GM23338 (cell line): ENCODE measurements around the gene C1orf21. TPM values are rescaled to one million over a fixed set of nuclear protein-coding genes. Genes with fewer than 3 reads are reported as not detected.
A peak's percentile ranks its signal among the peaks of the same experiment; 100 is the strongest.

Experiments used
- ATAC-seq: fragments of 200-7000 bp; cut with Tn5 transposase; 3 replicates; pipeline ENCODE4 v1.9.1; 2020
- DNase-seq: peaks from one replicate; pipeline ENCODE4 v3.0.0-alpha.2; 2015; ENCODE audit warnings: low spot score
- H2AFZ ChIP-seq: fragments of 200-600 bp; sonication (generic); 2 replicates; pipeline ENCODE4 v1.8.0; 2016; ENCODE audit warnings: antibody characterized with exemption, mild to moderate bottlenecking, moderate library complexity
- H3F3A ChIP-seq: fragments of 200-600 bp; sonication (generic); replicated peaks from 2 replicates; pipeline ENCODE4 v1.8.0; 2017; ENCODE audit warnings: antibody characterized with exemption, mixed run types, low read depth
- H3K27ac ChIP-seq: fragments of 200-600 bp; sonication (generic); 2 replicates; pipeline ENCODE4 v1.6.1; 2016; ENCODE audit warnings: low read depth
- H3K27me3 ChIP-seq: fragments of 200-600 bp; sonication (generic); 2 replicates; pipeline ENCODE4 v1.8.0; 2016; ENCODE audit warnings: mild to moderate bottlenecking, mixed run types, moderate library complexity; ENCODE audit not compliant: insufficient read depth
- H3K36me3 ChIP-seq: fragments of 200-600 bp; sonication (generic); 2 replicates; pipeline ENCODE4 v1.8.0; 2016; ENCODE audit warnings: mild to moderate bottlenecking; ENCODE audit not compliant: insufficient read depth
- H3K4me1 ChIP-seq: fragments of 200-600 bp; sonication (generic); 2 replicates; pipeline ENCODE4 v1.8.0; 2016; ENCODE audit warnings: mild to moderate bottlenecking, moderate library complexity; ENCODE audit not compliant: insufficient read depth
- H3K4me2 ChIP-seq: fragments of 200-600 bp; sonication (generic); 2 replicates; pipeline ENCODE4 v1.7.1; 2017; ENCODE audit warnings: mixed run types
- H3K4me3 ChIP-seq: fragments of 200-600 bp; sonication (generic); 2 replicates; pipeline ENCODE4 v1.6.1; 2016; ENCODE audit warnings: mixed run types
- H3K79me2 ChIP-seq: fragments of 200-600 bp; sonication (generic); replicated peaks from 2 replicates; pipeline ENCODE4 v1.8.0; 2017; ENCODE audit warnings: mild to moderate bottlenecking; ENCODE audit not compliant: insufficient read depth
- H3K9me2 ChIP-seq: fragments of 200-600 bp; sonication (generic); 2 replicates; pipeline ENCODE4 v1.8.0; 2017; ENCODE audit not compliant: insufficient read depth
- H4K20me1 ChIP-seq: fragments of 200-600 bp; sonication (generic); replicated peaks from 2 replicates; pipeline ENCODE4 v1.8.0; 2017; ENCODE audit warnings: mild to moderate bottlenecking; ENCODE audit not compliant: insufficient read depth
- H3K27ac Mint-ChIP-seq: 2 replicates; pipeline ENCODE4 v1.8.0; 2020; ENCODE audit warnings: inconsistent platforms, mild to moderate bottlenecking, moderate library complexity, mixed read lengths
- H3K27me3 Mint-ChIP-seq: 3 replicates; pipeline ENCODE4 v1.8.0; 2022; ENCODE audit warnings: low read depth, mild to moderate bottlenecking, moderate library complexity, mixed read lengths, inconsistent platforms; ENCODE audit not compliant: insufficient read depth, poor library complexity
- H3K36me3 Mint-ChIP-seq: 3 replicates; pipeline ENCODE4 v1.8.0; 2021; ENCODE audit warnings: low read depth, mild to moderate bottlenecking, inconsistent platforms, moderate library complexity, mixed read lengths
- H3K4me1 Mint-ChIP-seq: 3 replicates; pipeline ENCODE4 v1.8.0; 2020; ENCODE audit warnings: mild to moderate bottlenecking, inconsistent platforms, mixed read lengths
- H3K4me3 Mint-ChIP-seq: 3 replicates; pipeline ENCODE4 v1.8.0; 2021; ENCODE audit warnings: moderate library complexity, mild to moderate bottlenecking, inconsistent platforms, mixed read lengths
- H3K9me3 Mint-ChIP-seq: 3 replicates; pipeline ENCODE4 v1.8.0; 2020; ENCODE audit warnings: moderate library complexity, mild to moderate bottlenecking, inconsistent platforms, mixed read lengths
- CREB1 ChIP-seq: fragments of 250-450 bp; sonication (Bioruptor Pico); IDR thresholded peaks from 2 replicates; pipeline ENCODE4 v1.5.0; 2020; ENCODE audit warnings: low read depth, mild to moderate bottlenecking, moderate library complexity
- CTCF ChIP-seq, 2 experiments: fragments of 200-600 bp in 1 of 2; sonication (generic) in 1 of 2; conservative IDR thresholded peaks; 2 replicates each; pipeline versions ENCODE4 v1.5.1 to v1.6.1; 2016 to 2017; ENCODE audit warnings: antibody characterized with exemption in 2 of 2, low read depth in 2 of 2, mild to moderate bottlenecking in 2 of 2, moderate library complexity in 1 of 2
- NANOG ChIP-seq: IDR thresholded peaks from 2 replicates; pipeline ENCODE4 v1.6.1; 2016; ENCODE audit warnings: antibody characterized with exemption, borderline replicate concordance
- STAT1 ChIP-seq: IDR thresholded peaks from one replicate; pipeline ENCODE4 v1.6.1; 2016; ENCODE audit warnings: antibody characterized with exemption; ENCODE audit not compliant: unreplicated experiment
- polyA plus RNA-seq: library from polyadenylated mRNA; unstranded; fragments of >200 nt; fragmentation: Nextera tagmentation; extraction: Ambion mirVana; gene quantifications from 2 replicates; pipeline ENCODE4 v1.2.1, GENCODE V29; 2016
- total RNA-seq: library from RNA; depleted of rRNA; stranded (reverse); fragments of >200 nt; shearing (Covaris generic); gene quantifications from 2 replicates; pipeline ENCODE4 v1.2.3, GENCODE V29; 2014
- TF ChIP-seq, protein P1 (sequence below): fragments of 250-450 bp; sonication (Bioruptor Pico); IDR thresholded peaks from 2 replicates; pipeline ENCODE4 v1.5.0; 2020; ENCODE audit warnings: mild to moderate bottlenecking, moderate library complexity
- TF ChIP-seq, protein P2 (sequence below): IDR thresholded peaks from 2 replicates; pipeline ENCODE4 v1.6.1; 2016; ENCODE audit warnings: antibody characterized with exemption

The C1orf21 gene
- total and polyA plus RNA-seq, 2 experiments from 2014 or later: 28.0 to 40.4 TPM

GRCh38 chr1:184367427-184368038 lies 19.3 kb upstream of the C1orf21 start:
- H3K27ac Mint-ChIP-seq: no peak overlapping the region
- no peaks in the 10 kb centered on the region for H3K36me3 Mint-ChIP-seq
- Histone ChIP-seq H2AFZ (0 out of 2 replicates have a peak overlapping the region, but pooled peaks have one; percentile 63), H3K4me3 (no peak overlapping the region), H3K4me2 (no peak overlapping the region), H3K79me2 (no peaks in the 10 kb centered on the region), H3K27me3 (no peaks in the 10 kb centered on the region), H4K20me1 (no peaks in the 10 kb centered on the region), H3K27ac (no peak overlapping the region), H3F3A (no peaks in the 10 kb centered on the region), H3K4me1 (0 out of 2 replicates have a peak, but pooled peaks cover 5% of the 10 kb centered on the region), H3K36me3 (no peaks in the 10 kb centered on the region), H3K9me2 (no peaks in the 10 kb centered on the region; the same call in 1 of the 2 replicates)
- H3K9me3 Mint-ChIP-seq: no peaks in the 10 kb centered on the region
- no peaks in the 10 kb centered on the region for H3K27me3 Mint-ChIP-seq
- no peak overlapping the region for H3K4me3 Mint-ChIP-seq
- ATAC-seq (no peak), DNase-seq (no peak)
- no peak for TF ChIP-seq CTCF (conservative IDR thresholded peaks at IDR 0.05; ENCODE audit: low read depth in 2 of 2)
- TF ChIP-seq, protein P1, sequence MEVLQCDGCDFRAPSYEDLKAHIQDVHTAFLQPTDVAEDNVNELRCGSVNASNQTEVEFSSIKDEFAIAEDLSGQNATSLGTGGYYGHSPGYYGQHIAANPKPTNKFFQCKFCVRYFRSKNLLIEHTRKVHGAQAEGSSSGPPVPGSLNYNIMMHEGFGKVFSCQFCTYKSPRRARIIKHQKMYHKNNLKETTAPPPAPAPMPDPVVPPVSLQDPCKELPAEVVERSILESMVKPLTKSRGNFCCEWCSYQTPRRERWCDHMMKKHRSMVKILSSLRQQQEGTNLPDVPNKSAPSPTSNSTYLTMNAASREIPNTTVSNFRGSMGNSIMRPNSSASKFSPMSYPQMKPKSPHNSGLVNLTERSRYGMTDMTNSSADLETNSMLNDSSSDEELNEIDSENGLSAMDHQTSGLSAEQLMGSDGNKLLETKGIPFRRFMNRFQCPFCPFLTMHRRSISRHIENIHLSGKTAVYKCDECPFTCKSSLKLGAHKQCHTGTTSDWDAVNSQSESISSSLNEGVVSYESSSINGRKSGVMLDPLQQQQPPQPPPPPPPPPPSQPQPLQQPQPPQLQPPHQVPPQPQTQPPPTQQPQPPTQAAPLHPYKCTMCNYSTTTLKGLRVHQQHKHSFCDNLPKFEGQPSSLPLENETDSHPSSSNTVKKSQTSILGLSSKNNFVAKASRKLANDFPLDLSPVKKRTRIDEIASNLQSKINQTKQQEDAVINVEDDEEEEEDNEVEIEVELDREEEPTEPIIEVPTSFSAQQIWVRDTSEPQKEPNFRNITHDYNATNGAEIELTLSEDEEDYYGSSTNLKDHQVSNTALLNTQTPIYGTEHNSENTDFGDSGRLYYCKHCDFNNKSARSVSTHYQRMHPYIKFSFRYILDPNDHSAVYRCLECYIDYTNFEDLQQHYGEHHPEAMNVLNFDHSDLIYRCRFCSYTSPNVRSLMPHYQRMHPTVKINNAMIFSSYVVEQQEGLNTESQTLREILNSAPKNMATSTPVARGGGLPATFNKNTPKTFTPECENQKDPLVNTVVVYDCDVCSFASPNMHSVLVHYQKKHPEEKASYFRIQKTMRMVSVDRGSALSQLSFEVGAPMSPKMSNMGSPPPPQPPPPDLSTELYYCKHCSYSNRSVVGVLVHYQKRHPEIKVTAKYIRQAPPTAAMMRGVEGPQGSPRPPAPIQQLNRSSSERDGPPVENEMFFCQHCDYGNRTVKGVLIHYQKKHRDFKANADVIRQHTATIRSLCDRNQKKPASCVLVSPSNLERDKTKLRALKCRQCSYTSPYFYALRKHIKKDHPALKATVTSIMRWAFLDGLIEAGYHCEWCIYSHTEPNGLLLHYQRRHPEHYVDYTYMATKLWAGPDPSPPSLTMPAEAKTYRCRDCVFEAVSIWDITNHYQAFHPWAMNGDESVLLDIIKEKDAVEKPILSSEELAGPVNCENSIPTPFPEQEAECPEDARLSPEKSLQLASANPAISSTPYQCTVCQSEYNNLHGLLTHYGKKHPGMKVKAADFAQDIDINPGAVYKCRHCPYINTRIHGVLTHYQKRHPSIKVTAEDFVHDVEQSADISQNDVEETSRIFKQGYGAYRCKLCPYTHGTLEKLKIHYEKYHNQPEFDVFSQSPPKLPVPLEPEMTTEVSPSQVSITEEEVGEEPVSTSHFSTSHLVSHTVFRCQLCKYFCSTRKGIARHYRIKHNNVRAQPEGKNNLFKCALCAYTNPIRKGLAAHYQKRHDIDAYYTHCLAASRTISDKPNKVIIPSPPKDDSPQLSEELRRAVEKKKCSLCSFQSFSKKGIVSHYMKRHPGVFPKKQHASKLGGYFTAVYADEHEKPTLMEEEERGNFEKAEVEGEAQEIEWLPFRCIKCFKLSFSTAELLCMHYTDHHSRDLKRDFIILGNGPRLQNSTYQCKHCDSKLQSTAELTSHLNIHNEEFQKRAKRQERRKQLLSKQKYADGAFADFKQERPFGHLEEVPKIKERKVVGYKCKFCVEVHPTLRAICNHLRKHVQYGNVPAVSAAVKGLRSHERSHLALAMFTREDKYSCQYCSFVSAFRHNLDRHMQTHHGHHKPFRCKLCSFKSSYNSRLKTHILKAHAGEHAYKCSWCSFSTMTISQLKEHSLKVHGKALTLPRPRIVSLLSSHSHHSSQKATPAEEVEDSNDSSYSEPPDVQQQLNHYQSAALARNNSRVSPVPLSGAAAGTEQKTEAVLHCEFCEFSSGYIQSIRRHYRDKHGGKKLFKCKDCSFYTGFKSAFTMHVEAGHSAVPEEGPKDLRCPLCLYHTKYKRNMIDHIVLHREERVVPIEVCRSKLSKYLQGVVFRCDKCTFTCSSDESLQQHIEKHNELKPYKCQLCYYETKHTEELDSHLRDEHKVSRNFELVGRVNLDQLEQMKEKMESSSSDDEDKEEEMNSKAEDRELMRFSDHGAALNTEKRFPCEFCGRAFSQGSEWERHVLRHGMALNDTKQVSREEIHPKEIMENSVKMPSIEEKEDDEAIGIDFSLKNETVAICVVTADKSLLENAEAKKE (CRISPR knock-in tag): no peak
- no peak for TF ChIP-seq CREB1 (CRISPR knock-in tag)
- TF ChIP-seq STAT1: no peak
- no peak for TF ChIP-seq NANOG
- TF ChIP-seq, protein P2, sequence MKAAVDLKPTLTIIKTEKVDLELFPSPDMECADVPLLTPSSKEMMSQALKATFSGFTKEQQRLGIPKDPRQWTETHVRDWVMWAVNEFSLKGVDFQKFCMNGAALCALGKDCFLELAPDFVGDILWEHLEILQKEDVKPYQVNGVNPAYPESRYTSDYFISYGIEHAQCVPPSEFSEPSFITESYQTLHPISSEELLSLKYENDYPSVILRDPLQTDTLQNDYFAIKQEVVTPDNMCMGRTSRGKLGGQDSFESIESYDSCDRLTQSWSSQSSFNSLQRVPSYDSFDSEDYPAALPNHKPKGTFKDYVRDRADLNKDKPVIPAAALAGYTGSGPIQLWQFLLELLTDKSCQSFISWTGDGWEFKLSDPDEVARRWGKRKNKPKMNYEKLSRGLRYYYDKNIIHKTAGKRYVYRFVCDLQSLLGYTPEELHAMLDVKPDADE: no peak
- H3K4me1 Mint-ChIP-seq: no peaks in the 10 kb centered on the region; the same call in 2 of the 3 replicates
